ENCODE measurements around the gene SLC27A6. TPM values are rescaled to one million over a fixed set of nuclear protein-coding genes. Genes with fewer than 3 reads are reported as not detected.
"Not testable (repeated sequence)": the region's sequence is repeated elsewhere in the genome, so short reads cannot be mapped to it uniquely, and the experiment has no call there.

SLC27A6 gene
- polyA plus RNA-seq (2013, experiment 1 of 2; ENCODE audit: insufficient read length) = 0.28 TPM
- 0.42 TPM for polyA plus RNA-seq (2013, experiment 2 of 2; ENCODE audit: insufficient read length)

DNA sequence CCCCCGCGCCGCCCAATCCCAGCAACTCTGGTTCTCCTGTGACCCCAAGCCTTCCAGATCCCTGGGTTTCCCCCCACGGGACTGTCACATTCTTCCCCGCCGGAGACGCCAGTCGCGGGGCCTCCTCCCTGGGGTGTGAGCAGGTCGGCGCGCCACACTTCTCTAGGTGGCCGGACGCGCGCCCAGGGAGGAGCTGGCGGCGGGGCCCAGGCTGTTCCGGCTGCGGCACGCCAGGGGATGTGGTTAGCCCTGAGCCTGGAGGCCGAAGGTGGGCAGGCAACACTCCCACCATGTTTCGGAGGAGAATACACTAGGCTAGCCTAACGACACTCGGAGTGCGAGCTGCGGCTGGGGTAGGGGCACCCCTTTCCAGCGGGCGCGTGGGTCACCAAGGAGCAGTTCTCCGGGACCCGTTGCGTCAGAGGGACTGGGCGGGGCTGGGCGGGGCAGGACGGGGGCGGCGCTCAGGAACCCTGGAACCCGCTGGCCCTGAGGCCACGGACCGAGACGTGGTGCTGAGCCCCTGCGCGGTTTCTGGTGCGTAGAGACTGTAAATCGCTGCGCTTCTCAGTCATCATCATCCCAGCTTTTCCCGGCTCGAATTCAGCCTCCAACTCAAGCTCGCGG is at the start of gene SLC27A6:
SLC27A6 (plus strand) TSS at position 478 of the 627 bp plus-strand sequence. CDS start 650 bp downstream, outside the sequence.
- DNase-seq = no peak

- no peak for DNase-seq
Measured at GRCh38 chr5:128919542-128919941, 45.7 kb upstream of the SLC27A6 start.

- peak; percentile 69 for DNase-seq
Measured at GRCh38 chr5:128920345-128921215, 44.7 kb upstream of the SLC27A6 start.

DNA sequence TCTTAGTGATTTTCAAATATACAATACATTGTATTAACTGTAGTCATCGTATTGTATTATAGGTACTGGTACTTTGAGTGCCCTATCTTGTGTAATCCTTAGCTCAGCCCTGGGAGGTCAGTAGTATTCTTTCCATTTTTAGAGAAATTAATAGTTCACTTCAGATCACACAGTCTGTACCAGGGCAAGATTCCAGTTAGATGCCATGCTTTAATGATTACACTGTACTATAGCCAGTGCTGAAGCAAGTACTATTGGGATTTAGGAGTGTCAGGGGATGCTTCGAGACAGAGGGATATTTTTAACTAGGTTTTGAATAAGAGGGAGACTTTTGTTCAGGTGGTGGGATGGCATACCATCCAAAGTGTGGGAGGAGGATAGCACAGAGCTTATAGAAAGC is 41.0 kb upstream of the SLC27A6 start:
- DNase-seq = no peak

DNA sequence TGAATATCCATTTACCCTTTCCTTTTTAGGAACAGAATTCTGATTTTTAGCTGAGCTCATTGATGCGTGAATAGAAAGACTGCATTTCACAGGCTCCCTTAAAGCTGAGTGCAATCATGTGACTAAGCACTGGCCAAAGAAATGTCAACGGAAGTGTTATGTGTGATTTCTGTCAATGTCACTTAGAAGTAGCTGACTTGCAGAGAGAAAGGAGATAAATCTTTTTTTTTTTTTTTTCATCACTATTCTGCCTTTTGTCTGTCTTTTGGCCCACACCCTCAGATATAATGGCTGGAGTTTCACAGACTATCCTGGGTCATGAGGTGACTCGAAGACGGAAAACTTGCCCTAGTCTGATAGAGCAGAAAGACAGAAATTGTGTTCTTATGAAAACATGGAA is 39.3 kb upstream of the SLC27A6 start:
- DNase-seq = no peak

GRCh38 chr5:128927644-128928043 is 37.6 kb upstream of the SLC27A6 start:
- DNase-seq = no peak

GRCh38 chr5:128932232-128932631 is 33.1 kb upstream of the SLC27A6 start:
- not testable (repeated sequence) for DNase-seq

GRCh38 chr5:128943100-128943499 is 22.2 kb upstream of the SLC27A6 start:
- not testable (repeated sequence) for DNase-seq

GRCh38 chr5:128949847-128950546 is 15.3 kb upstream of the SLC27A6 start:
- DNase-seq = no peak

DNA sequence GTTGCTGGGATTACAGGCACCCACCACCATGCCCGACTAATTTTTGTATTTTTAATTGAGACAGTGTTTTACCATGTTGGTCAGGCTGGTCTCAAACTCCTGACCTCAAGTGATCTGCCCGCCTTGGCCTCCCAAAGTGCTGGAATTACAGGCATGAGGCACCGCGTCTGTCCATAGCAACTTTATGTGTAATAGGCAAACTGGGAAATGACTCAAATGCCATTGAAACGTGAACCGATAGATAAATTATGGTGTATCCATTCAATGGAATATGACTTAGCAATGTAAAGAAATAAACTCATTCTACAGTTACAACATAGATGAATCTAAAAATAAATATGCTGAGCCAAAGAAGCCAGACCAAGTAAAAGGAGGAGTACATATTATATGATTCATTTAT is 14.0 kb upstream of the SLC27A6 start:
- DNase-seq = not testable (repeated sequence)

DNA sequence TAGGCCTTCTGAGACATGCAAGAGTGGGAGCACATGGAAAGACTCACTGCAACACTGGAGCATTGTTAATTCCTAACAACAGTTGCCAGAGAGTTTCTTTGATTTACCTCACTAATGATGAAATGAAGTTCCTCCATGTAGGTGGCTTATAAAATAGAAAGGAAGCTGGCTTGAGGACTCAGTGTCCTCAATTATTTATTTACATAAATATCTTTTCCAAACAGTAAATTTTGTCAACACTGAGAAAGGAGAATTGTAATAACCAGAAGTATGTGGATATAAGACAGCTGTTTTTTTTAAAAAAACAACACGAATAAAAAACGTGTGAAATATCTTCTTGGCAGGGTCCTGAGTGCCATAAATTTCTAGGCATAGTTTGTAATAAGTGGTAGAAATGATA is 9.1 kb upstream of the SLC27A6 start:
- no peak for DNase-seq

GRCh38 chr5:128962211-128962610 is 3.1 kb upstream of the SLC27A6 start:
- DNase-seq = no peak

DNA sequence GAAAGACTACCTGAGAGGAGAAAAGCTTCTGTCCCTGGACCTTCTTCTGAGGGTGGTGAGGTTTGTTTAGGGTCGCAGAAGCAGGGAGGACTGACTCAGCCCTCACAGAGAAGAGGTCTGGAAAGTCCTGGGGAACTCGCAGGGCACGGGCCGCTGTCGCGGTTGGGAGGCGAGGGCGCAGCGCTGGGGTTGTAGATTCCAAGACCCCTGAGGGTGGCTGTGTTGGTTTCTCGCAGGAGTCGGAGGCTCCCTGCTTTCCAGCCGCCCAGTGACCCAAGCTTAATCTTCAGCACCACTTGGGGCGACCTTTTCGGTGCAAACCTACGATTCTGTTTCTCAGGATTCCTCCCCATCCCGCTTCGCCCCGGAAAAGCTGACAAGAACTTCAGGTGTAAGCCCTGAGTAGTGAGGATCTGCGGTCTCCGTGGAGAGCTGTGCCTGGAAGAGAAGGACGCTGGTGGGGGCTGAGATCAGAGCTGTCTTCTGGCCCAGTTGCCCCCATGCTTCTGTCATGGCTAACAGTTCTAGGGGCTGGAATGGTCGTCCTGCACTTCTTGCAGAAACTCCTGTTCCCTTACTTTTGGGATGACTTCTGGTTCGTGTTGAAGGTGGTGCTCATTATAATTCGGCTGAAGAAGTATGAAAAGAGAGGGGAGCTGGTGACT is 482 bp downstream of the SLC27A6 start:
- DNase-seq = no peak

- no peak for DNase-seq
Measured at GRCh38 chr5:128966375-128966774, 1.1 kb downstream of the SLC27A6 start.

- DNase-seq = no peak
Measured at GRCh38 chr5:128966846-128967245, 1.6 kb downstream of the SLC27A6 start.

DNA sequence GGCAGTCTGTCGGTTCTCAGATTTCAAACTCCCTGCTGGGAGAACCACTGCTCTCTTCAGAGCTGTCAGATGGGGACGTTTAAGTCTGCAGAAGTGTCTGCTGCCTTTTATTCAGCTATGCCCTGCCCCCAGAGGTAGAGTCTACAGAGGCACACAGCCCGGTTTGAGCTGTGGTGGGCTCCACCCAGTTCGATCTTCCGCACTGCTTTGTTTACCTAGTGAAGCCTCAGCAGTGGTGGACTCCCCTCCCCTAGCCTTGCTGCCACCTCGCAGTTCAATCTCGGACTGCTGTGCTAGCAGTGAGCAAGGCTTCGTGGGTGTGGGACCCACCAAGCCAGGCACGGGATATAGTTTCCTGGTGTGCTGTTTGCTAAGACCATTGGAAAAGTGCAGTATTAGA is 8.0 kb downstream of the SLC27A6 start:
- no peak for DNase-seq

GRCh38 chr5:128974567-128974966 is 9.3 kb downstream of the SLC27A6 start:
- DNase-seq = no peak

DNA sequence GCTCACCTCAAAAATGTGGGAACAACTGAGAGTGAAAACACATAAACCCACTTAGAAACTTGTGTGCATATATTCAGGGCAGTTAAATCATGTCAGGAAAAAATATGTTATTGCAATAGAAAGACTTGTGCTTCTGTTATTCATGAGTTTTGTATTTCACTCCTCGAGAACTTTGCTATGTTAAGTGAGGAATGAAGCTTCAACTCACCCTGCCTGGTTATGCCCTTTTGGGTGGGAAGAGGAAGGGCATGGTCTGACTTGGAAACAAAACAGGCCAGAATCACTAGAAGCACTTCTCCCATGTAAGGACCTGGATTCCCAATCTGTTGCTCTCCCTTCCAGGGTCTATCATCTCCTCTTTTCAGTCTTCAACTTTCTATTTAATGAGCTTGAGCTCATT is 14.5 kb downstream of the SLC27A6 start:
- DNase-seq = no peak

DNA sequence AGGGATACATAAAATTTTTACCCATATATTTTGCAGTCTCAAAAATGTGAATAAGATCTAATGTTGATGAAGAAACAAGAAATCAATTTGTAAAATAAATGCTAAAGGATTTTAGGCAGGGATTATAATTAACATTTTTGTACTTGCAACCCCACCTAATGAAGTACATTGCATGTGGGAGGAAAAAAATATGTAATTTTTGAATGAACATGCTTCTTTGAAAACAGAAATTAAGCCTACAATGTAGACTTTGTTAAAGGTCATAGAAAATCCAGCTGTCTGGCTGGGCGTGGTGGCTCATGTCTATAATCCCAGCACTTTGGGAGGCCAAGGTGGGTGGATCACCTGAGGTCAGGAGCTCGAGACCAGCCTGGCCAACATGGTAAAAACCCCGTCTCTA is 15.6 kb downstream of the SLC27A6 start:
- no peak for DNase-seq

DNA sequence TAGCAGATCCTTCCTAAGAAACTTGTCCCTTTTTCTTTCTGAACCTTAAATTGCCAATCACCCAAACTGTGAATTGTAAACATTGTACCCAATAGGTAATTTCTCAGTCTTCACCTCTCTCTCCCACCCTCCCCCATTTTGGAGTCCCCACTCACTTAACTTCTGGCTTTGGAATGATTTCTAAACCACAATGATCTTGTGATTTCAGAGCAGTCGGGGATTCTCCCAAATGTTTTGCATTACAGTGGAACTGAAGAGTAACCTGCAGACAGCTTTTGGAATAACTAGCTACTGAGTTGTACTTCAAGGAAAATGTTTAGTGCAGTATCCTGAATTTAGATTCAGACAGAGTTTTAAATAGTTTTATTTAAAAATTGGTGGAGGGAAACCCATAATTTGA is 19.2 kb downstream of the SLC27A6 start:
- no peak for DNase-seq

DNA sequence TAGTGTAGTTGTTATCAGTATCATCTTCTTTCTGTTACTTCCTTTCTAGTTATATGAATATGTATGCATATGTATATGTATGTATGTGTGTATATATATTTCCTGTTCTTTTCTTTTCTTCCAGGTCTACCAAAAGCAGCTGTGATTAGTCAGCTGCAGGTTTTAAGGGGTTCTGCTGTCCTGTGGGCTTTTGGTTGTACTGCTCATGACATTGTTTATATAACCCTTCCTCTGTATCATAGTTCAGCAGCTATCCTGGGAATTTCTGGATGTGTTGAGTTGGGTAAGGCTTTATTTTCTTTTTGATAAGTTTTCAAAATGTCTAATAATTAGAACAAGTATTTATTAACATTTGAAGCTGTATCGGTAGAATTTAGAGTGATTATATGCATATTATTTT is 23.2 kb downstream of the SLC27A6 start:
- no peak for DNase-seq

DNA sequence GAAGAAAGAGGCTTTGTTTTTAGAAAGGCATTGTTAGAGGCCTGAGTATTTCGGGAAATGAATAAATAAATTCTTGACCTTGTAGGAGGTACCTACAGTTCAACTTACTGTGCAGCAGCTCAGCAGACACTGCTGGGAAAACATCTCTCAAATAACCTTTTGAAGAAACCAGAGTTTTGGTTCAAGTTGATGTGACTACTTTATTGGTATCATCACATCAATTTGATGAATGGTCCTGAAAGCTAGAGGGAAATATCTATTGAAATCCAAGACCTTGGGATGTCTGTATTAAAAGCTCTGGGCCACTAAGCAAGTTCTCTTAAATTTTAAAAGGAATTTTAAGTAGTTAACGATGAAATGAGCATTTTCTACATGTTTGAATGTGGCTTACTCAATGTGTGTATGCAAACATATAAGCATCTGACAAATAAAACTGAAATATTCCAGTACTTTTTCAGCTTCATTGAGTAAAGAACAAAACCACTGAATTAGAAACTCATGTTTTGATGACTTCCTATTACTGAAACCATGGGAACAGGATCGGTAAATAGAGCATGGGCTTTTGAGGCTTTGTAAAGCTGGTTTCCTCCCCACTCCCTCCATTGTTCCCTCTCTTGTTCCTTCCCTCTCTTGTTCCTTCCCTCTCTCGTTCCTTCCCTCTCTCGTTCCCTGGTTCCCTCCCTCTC is 36.7 kb downstream of the SLC27A6 start:
- no peak for DNase-seq
